MM.1S (cell line): ENCODE measurements around the gene HOXD4.

Source experiments
- EZH2 ChIP-seq: fragments of 300-600 bp; sonication (generic); optimal IDR thresholded peaks from 2 replicates; pipeline ENCODE3; 2017; ENCODE audit warnings: low read depth, mild to moderate bottlenecking, antibody characterized with exemption, low read length, mixed read lengths
- EZH2phosphoT487 ChIP-seq: fragments of 300-600 bp; sonication (generic); IDR thresholded peaks from 2 replicates; pipeline ENCODE4 v1.6.1; 2018; ENCODE audit warnings: antibody characterized with exemption, low read length
- TF ChIP-seq, protein P1 (sequence below): fragments of 300-600 bp; sonication (generic); IDR thresholded peaks from 2 replicates; pipeline ENCODE4 v1.5.1; 2016; ENCODE audit warnings: antibody characterized with exemption, low read length, mixed read lengths

- TF ChIP-seq, protein P1, sequence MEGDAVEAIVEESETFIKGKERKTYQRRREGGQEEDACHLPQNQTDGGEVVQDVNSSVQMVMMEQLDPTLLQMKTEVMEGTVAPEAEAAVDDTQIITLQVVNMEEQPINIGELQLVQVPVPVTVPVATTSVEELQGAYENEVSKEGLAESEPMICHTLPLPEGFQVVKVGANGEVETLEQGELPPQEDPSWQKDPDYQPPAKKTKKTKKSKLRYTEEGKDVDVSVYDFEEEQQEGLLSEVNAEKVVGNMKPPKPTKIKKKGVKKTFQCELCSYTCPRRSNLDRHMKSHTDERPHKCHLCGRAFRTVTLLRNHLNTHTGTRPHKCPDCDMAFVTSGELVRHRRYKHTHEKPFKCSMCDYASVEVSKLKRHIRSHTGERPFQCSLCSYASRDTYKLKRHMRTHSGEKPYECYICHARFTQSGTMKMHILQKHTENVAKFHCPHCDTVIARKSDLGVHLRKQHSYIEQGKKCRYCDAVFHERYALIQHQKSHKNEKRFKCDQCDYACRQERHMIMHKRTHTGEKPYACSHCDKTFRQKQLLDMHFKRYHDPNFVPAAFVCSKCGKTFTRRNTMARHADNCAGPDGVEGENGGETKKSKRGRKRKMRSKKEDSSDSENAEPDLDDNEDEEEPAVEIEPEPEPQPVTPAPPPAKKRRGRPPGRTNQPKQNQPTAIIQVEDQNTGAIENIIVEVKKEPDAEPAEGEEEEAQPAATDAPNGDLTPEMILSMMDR = no peak
- TF ChIP-seq EZH2 (no peak), EZH2phosphoT487 (no peak)
Observed at GRCh38 chr2:176192351-176192750, 41.0 kb downstream of the HOXD4 start.
